ENCODE results near the gene SLC46A2. TPM values are rescaled to one million over a fixed set of nuclear protein-coding genes. Genes with fewer than 3 reads are reported as not detected.

SLC46A2 gene
- total RNA-seq, 3 donors from 2014 or later = 0.16 TPM; not detected in 2

DNA sequence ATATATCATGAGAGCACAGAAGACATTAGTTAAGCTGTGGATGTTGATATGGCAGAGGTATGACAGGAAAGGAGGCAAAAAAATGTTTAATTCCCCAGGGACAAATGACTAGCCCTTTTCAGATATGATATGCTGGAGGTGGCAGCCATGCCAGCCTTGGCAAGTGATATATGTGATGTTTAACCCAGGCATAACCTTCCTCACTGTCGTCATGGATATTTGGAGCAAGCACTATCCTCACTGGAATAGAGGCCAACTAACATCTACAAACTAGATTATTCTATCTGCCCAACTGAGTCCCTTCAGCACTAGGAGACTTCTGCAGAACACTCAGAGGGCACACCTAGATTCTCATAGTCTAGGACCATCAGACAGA lies 27.3 kb upstream of the SLC46A2 start:
- no peak overlapping the region for H3K4me3 ChIP-seq
- H3K4me1 ChIP-seq (ENCODE audit: low read depth) = peaks cover 10% of the 10 kb centered on the region
- no peaks in the 10 kb centered on the region for H3K36me3 ChIP-seq (ENCODE audit: low read depth)
- no peaks in the 10 kb centered on the region for H3K9me3 ChIP-seq
- TF ChIP-seq CTCF (IDR thresholded peaks at IDR 0.05) = no peak
- intact Hi-C loops (cut with DNase I, micrococcal nuclease) = no loop called here
- ATAC-seq = peak; percentile 57
- peak in 1 of 3 donors; percentile 10 for DNase-seq

GRCh38 chr9:112917047-112917986 lies 26.6 kb upstream of the SLC46A2 start:
- TF ChIP-seq CTCF (IDR thresholded peaks at IDR 0.05) = no peak
- DNase-seq (peak in 1 of 3 donors; percentile 17), ATAC-seq (peak; percentile 95)
- Histone ChIP-seq H3K4me3 (no peak overlapping the region), H3K4me1 (ENCODE audit: low read depth) (peaks cover 10% of the 10 kb centered on the region), H3K9me3 (no peaks in the 10 kb centered on the region), H3K36me3 (ENCODE audit: low read depth) (no peaks in the 10 kb centered on the region)
- intact Hi-C loops (cut with DNase I, micrococcal nuclease) = no loop called here

GRCh38 chr9:112914524-112914923 lies 23.8 kb upstream of the SLC46A2 start:
- Histone ChIP-seq H3K4me3 (no peak overlapping the region), H3K9me3 (no peaks in the 10 kb centered on the region), H3K36me3 (ENCODE audit: low read depth) (no peaks in the 10 kb centered on the region), H3K4me1 (ENCODE audit: low read depth) (peaks cover 10% of the 10 kb centered on the region)
- intact Hi-C loops (cut with DNase I, micrococcal nuclease) = no loop called here
- no peak for TF ChIP-seq CTCF (IDR thresholded peaks at IDR 0.05)
- ATAC-seq = no peak
- DNase-seq = no peak

DNA sequence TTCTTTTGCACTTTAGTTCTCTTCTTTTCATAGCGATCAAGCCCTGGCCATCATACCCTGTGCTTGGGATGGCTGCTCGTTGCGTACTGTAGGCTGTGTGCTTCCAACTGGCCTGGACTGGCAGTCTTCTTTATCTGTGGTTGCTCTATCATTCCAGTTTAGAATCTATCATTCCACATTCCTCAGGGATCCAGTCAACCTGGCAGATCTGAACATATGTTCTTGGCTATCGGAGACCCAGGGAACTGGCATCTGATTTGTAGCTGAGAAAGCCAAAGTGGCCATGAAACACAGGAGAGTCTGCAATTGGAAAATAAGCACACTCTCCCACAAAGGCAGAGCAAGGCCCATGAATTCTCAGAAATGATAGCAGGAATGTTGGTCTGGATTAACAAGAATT lies 22.6 kb upstream of the SLC46A2 start:
- no peak overlapping the region for H3K4me3 ChIP-seq
- no peaks in the 10 kb centered on the region for H3K36me3 ChIP-seq (ENCODE audit: low read depth)
- ATAC-seq = no peak
- H3K4me1 ChIP-seq (ENCODE audit: low read depth) = peaks cover 10% of the 10 kb centered on the region
- no peak for DNase-seq
- H3K9me3 ChIP-seq = no peaks in the 10 kb centered on the region
- intact Hi-C loops (cut with DNase I, micrococcal nuclease) = no loop called here
- no peak for TF ChIP-seq CTCF (IDR thresholded peaks at IDR 0.05)

GRCh38 chr9:112912636-112913035 lies 22.0 kb upstream of the SLC46A2 start:
- Histone ChIP-seq H3K4me1 (ENCODE audit: low read depth) (peaks cover 10% of the 10 kb centered on the region), H3K9me3 (no peaks in the 10 kb centered on the region), H3K4me3 (no peak overlapping the region), H3K36me3 (ENCODE audit: low read depth) (no peaks in the 10 kb centered on the region)
- intact Hi-C loops (cut with DNase I, micrococcal nuclease) = no loop called here
- no peak for TF ChIP-seq CTCF (IDR thresholded peaks at IDR 0.05)
- no peak for DNase-seq
- ATAC-seq = no peak

All from mucosa of descending colon (tissue), 3 donors.